HepG2 (cell line): ENCODE measurements around the gene TRMU. TPM values are rescaled to one million over a fixed set of nuclear protein-coding genes. Genes with fewer than 3 reads are reported as not detected.

Source experiments
- FOXP1 ChIP-seq, 2 experiments: fragments of 450-650 bp in 1 of 2; IDR thresholded peaks; 2 replicates each; pipeline ENCODE4 v1.6.1; 2017 to 2018; ENCODE audit warnings: antibody characterized with exemption in 1 of 2
- HCFC1 ChIP-seq: fragments of 150-350 bp; IDR thresholded peaks from 2 replicates; pipeline ENCODE4 v1.6.1; 2014; ENCODE audit warnings: low read depth, low read length
- ISL2 ChIP-seq: sonication (generic); formaldehyde crosslinking; IDR thresholded peaks from 2 replicates; pipeline ENCODE4 v1.5.0; 2020; ENCODE audit warnings: missing genetic modification reagents
- MEIS2 ChIP-seq: sonication (generic); formaldehyde crosslinking; IDR thresholded peaks from 2 replicates; pipeline ENCODE4 v1.9.0; 2021; ENCODE audit warnings: mild to moderate bottlenecking, missing genetic modification reagents
- NKX3-1 ChIP-seq: sonication (generic); formaldehyde crosslinking; IDR thresholded peaks from 2 replicates; pipeline ENCODE4 v1.5.0; 2020; ENCODE audit warnings: missing genetic modification reagents
- SIN3B ChIP-seq: fragments of 150-350 bp; IDR thresholded peaks from 2 replicates; pipeline ENCODE4 v1.6.1; 2014; ENCODE audit warnings: low read length
- SRSF4 ChIP-seq: fragments of 200-400 bp; formaldehyde crosslinking; IDR thresholded peaks from one replicate; pipeline ENCODE4 v1.6.1; 2018; ENCODE audit warnings: mild to moderate bottlenecking, low read depth, low read length, moderate library complexity; ENCODE audit not compliant: poor library complexity, severe bottlenecking
- ZC3H13 ChIP-seq: sonication (generic); formaldehyde crosslinking; IDR thresholded peaks from 2 replicates; pipeline ENCODE4 v1.8.1; 2023; ENCODE audit warnings: mild to moderate bottlenecking, missing genetic modification reagents, moderate library complexity
- ZNF253 ChIP-seq: sonication (generic); formaldehyde crosslinking; IDR thresholded peaks from 2 replicates; pipeline ENCODE4 v1.8.0; 2022; ENCODE audit warnings: mild to moderate bottlenecking, missing genetic modification reagents, borderline replicate concordance
- ZNF329 ChIP-seq: sonication (generic); formaldehyde crosslinking; IDR thresholded peaks from 2 replicates; pipeline ENCODE4 v1.9.0; 2021; ENCODE audit warnings: low read depth, mild to moderate bottlenecking, missing genetic modification reagents
- ZNF484 ChIP-seq: sonication (generic); formaldehyde crosslinking; IDR thresholded peaks from 2 replicates; pipeline ENCODE4 v1.5.1; 2020; ENCODE audit warnings: mild to moderate bottlenecking, low read depth, missing genetic modification reagents, borderline replicate concordance
- ZNF746 ChIP-seq: sonication (generic); formaldehyde crosslinking; IDR thresholded peaks from 2 replicates; pipeline ENCODE4 v1.8.0; 2022; ENCODE audit warnings: mild to moderate bottlenecking, missing genetic modification reagents
- ZSCAN30 ChIP-seq: sonication (generic); formaldehyde crosslinking; IDR thresholded peaks from 2 replicates; pipeline ENCODE4 v1.5.0; 2020; ENCODE audit warnings: mild to moderate bottlenecking, missing genetic modification reagents
- ZZZ3 ChIP-seq: sonication (generic); formaldehyde crosslinking; IDR thresholded peaks from 2 replicates; pipeline ENCODE4 v1.4.0; 2020; ENCODE audit warnings: missing genetic modification reagents, mild to moderate bottlenecking, borderline replicate concordance
- polyA plus RNA-seq, 8 experiments: library from polyadenylated mRNA; depleted of rRNA in 3 of 8; stranded (reverse) in 7 of 8; unstranded in 1 of 8; fragments of >200 nt; fragmentation: Illumina TruSeq in 4 of 8; extraction: Trizol in 4 of 8; gene quantifications; 2 replicates each; pipeline versions ENCODE4 v1.2.1 to v1.2.3, GENCODE V29; 2011 to 2016; ENCODE audit warnings: low read depth in 4 of 8, missing spikeins in 1 of 8, mixed read lengths in 1 of 8; ENCODE audit not compliant: insufficient read depth in 1 of 8
- total RNA-seq, 5 experiments: library from RNA; depleted of rRNA; stranded (reverse); fragments of >200 nt; fragmentation: Illumina TruSeq; extraction: Trizol; gene quantifications; 2 replicates each; pipeline ENCODE4 v1.2.3, GENCODE V29; 2016; ENCODE audit warnings: low read depth in 1 of 5
- TF ChIP-seq, protein P1 (sequence below): IDR thresholded peaks from 2 replicates; pipeline ENCODE4 v1.6.1; 2016; ENCODE audit warnings: missing genetic modification reagents, missing compliant biosample characterization
- TF ChIP-seq, protein P2 (sequence below): sonication (generic); formaldehyde crosslinking; IDR thresholded peaks from 2 replicates; pipeline ENCODE4 v1.4.0; 2020; ENCODE audit warnings: mild to moderate bottlenecking, missing genetic modification reagents
- TF ChIP-seq, protein P3 (sequence below), 2 experiments: fragments of 450-650 bp in 1 of 2; sonication (generic) in 1 of 2; formaldehyde crosslinking in 1 of 2; IDR thresholded peaks; 2 replicates each; pipeline versions ENCODE4 v1.6.1 to v1.8.0; 2016 to 2022; ENCODE audit warnings: antibody characterized with exemption in 1 of 2, mild to moderate bottlenecking in 1 of 2, missing genetic modification reagents in 1 of 2
- TF ChIP-seq, protein P4 (sequence below): sonication (generic); formaldehyde crosslinking; IDR thresholded peaks from 2 replicates; pipeline ENCODE4 v1.8.0; 2023; ENCODE audit warnings: mild to moderate bottlenecking, missing genetic modification reagents

The TRMU gene
- total and polyA plus RNA-seq, 2 of the 13 experiments (the other 11 are each of a cell fraction or from before 2014, with no cell fraction given): 31.0 to 50.2 TPM

DNA sequence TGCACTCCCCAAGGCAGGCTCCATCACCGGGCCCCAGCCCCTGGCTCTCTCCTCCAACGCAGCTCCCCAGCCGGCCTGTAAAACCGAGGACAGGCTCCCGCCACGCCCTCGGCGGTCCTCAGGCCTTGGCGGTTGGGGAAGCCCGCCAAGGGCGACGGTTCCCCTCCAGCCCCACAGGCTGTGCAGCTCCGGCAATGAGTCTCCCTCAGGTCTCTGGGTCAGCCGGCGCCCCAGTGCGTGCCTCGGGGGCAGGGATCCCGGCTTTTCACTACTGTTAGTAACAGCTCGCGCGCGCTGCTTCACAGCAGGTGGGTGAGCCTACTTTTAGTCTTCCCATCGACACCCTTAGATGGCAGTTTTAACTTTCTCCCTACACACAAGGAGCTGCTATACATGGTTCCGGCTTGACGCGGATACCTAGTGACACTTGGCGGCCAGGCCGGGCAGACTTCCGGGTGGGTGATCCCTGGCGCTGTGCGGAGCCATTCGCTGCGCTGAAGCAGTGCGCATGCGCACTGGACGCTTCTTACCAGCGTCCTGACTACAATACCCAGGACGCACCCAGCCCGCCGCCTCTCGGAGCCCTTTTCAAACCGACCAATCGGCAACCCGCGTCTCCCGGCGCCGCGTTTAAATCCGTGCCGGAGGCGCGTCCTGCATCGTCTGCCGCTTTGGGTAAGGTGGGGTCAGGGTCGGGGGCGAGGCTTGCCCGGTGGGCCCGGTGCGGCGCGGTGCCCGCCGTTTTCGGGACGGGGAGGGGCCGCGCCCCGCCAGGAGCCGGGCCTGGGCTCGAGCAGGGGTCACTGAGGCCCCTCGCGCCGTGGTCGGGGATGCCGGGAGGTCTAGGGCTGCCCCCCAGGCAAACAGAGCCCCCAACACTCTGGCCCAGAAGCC lies 39.0 kb upstream of the TRMU start, which contains the start of gene GTSE1 (continued):
- no peak for TF ChIP-seq ZSCAN30 (CRISPR knock-in tag)
- TF ChIP-seq, protein P1, sequence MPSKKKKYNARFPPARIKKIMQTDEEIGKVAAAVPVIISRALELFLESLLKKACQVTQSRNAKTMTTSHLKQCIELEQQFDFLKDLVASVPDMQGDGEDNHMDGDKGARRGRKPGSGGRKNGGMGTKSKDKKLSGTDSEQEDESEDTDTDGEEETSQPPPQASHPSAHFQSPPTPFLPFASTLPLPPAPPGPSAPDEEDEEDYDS (CRISPR knock-in tag): no peak; the same call in 1 of the 2 replicates
- peak; percentile 45; the same call in 1 of the 2 replicates for TF ChIP-seq ZNF484
- TF ChIP-seq, protein P2, sequence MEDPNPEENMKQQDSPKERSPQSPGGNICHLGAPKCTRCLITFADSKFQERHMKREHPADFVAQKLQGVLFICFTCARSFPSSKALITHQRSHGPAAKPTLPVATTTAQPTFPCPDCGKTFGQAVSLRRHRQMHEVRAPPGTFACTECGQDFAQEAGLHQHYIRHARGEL (CRISPR knock-in tag): no peak
- no peak for TF ChIP-seq ZNF329 (CRISPR knock-in tag)
- TF ChIP-seq ZNF746 (CRISPR knock-in tag): no peak
- TF ChIP-seq, protein P3, sequence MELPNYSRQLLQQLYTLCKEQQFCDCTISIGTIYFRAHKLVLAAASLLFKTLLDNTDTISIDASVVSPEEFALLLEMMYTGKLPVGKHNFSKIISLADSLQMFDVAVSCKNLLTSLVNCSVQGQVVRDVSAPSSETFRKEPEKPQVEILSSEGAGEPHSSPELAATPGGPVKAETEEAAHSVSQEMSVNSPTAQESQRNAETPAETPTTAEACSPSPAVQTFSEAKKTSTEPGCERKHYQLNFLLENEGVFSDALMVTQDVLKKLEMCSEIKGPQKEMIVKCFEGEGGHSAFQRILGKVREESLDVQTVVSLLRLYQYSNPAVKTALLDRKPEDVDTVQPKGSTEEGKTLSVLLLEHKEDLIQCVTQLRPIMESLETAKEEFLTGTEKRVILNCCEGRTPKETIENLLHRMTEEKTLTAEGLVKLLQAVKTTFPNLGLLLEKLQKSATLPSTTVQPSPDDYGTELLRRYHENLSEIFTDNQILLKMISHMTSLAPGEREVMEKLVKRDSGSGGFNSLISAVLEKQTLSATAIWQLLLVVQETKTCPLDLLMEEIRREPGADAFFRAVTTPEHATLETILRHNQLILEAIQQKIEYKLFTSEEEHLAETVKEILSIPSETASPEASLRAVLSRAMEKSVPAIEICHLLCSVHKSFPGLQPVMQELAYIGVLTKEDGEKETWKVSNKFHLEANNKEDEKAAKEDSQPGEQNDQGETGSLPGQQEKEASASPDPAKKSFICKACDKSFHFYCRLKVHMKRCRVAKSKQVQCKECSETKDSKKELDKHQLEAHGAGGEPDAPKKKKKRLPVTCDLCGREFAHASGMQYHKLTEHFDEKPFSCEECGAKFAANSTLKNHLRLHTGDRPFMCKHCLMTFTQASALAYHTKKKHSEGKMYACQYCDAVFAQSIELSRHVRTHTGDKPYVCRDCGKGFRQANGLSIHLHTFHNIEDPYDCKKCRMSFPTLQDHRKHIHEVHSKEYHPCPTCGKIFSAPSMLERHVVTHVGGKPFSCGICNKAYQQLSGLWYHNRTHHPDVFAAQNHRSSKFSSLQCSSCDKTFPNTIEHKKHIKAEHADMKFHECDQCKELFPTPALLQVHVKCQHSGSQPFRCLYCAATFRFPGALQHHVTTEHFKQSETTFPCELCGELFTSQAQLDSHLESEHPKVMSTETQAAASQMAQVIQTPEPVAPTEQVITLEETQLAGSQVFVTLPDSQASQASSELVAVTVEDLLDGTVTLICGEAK (IDR thresholded peaks at IDR 0.05): no peak
- TF ChIP-seq, protein P3 (CRISPR knock-in tag; IDR thresholded peaks at IDR 0.05): no peak; the same call in 1 of the 2 replicates
- TF ChIP-seq ISL2 (CRISPR knock-in tag): peak; percentile 42; the same call in 1 of the 2 replicates
- TF ChIP-seq MEIS2 (CRISPR knock-in tag): peak; percentile 38
- peak; percentile 79 for TF ChIP-seq HCFC1
- no peak; the same call in 1 of the 2 replicates for TF ChIP-seq NKX3-1 (CRISPR knock-in tag)
- TF ChIP-seq, protein P4, sequence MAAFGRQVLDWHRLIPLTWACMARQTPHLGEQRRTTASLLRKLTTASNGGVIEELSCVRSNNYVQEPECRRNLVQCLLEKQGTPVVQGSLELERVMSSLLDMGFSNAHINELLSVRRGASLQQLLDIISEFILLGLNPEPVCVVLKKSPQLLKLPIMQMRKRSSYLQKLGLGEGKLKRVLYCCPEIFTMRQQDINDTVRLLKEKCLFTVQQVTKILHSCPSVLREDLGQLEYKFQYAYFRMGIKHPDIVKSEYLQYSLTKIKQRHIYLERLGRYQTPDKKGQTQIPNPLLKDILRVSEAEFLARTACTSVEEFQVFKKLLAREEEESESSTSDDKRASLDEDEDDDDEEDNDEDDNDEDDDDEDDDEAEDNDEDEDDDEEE (CRISPR knock-in tag): peak; percentile 65; the same call in 1 of the 2 replicates
- TF ChIP-seq ZC3H13 (CRISPR knock-in tag): peak; percentile 97
- TF ChIP-seq ZNF253 (CRISPR knock-in tag): peak; percentile 98
- TF ChIP-seq SIN3B: peak; percentile 97
- no peak for TF ChIP-seq FOXP1 (IDR thresholded peaks at IDR 0.05)
- TF ChIP-seq FOXP1 (CRISPR knock-in tag; IDR thresholded peaks at IDR 0.05): no peak
- no peak for TF ChIP-seq SRSF4
- peak; percentile 16; the same call in 1 of the 2 replicates for TF ChIP-seq ZZZ3 (CRISPR knock-in tag)
